H9 (cell line): ENCODE results near the gene MRO. TPM values are rescaled to one million over a fixed set of nuclear protein-coding genes. Genes with fewer than 3 reads are reported as not detected.

ENCODE experiments used
- DNase-seq: peaks from one replicate; pipeline ENCODE4 v3.0.0-alpha.2; 2017
- H2AFZ ChIP-seq: one replicate; pipeline ENCODE4 v1.6.1; 2013; ENCODE audit warnings: mild to moderate bottlenecking, low read length, control low read depth, moderate library complexity
- H2AK5ac ChIP-seq: 2 replicates; pipeline ENCODE4 v1.6.1; 2013; ENCODE audit warnings: low read length, control low read depth, mixed read lengths; ENCODE audit not compliant: insufficient read length
- H2BK120ac ChIP-seq: one replicate; pipeline ENCODE4 v1.6.1; 2013; ENCODE audit warnings: low read depth, mild to moderate bottlenecking, low read length, control low read depth, inconsistent platforms; ENCODE audit not compliant: poor library complexity, severe bottlenecking
- H2BK12ac ChIP-seq: 2 replicates; pipeline ENCODE4 v1.6.1; 2013; ENCODE audit warnings: low read length, control low read depth, mixed read lengths, low read depth; ENCODE audit not compliant: insufficient read length
- H2BK15ac ChIP-seq: 2 replicates; pipeline ENCODE4 v1.6.1; 2013; ENCODE audit warnings: low read depth, low read length, control low read depth
- H2BK20ac ChIP-seq: one replicate; pipeline ENCODE4 v1.6.1; 2013; ENCODE audit warnings: low read depth, mild to moderate bottlenecking, low read length, control low read depth, inconsistent platforms; ENCODE audit not compliant: poor library complexity, severe bottlenecking
- H2BK5ac ChIP-seq: 2 replicates; pipeline ENCODE4 v1.6.1; 2013; ENCODE audit warnings: low read length, control low read depth, mixed read lengths; ENCODE audit not compliant: insufficient read length
- H3K14ac ChIP-seq: 2 replicates; pipeline ENCODE4 v1.6.1; 2013; ENCODE audit warnings: low read length, control low read depth; ENCODE audit not compliant: insufficient read depth
- H3K18ac ChIP-seq: 2 replicates; pipeline ENCODE4 v1.6.1; 2013; ENCODE audit warnings: low read depth, mild to moderate bottlenecking, mixed read lengths, low read length, control low read depth; ENCODE audit not compliant: insufficient read length
- H3K23ac ChIP-seq: 2 replicates; pipeline ENCODE4 v1.6.1; 2013; ENCODE audit warnings: low read length, control low read depth, mixed read lengths, low read depth; ENCODE audit not compliant: insufficient read length
- H3K23me2 ChIP-seq: 2 replicates; pipeline ENCODE4 v1.6.1; 2013; ENCODE audit warnings: low read depth, mild to moderate bottlenecking, mixed read lengths, low read length, control low read depth; ENCODE audit not compliant: insufficient read length, poor library complexity, severe bottlenecking
- H3K27ac ChIP-seq: 2 replicates; pipeline ENCODE4 v1.5.1; 2013; ENCODE audit warnings: low read length, control low read depth, mixed read lengths, low read depth; ENCODE audit not compliant: insufficient read length
- H3K27me3 ChIP-seq: 2 replicates; pipeline ENCODE4 v1.6.1; 2013; ENCODE audit warnings: low read length, control low read depth, inconsistent platforms; ENCODE audit not compliant: insufficient read depth
- H3K4ac ChIP-seq: 2 replicates; pipeline ENCODE4 v1.6.1; 2013; ENCODE audit warnings: low read depth, mild to moderate bottlenecking, control low read depth, inconsistent platforms, low read length, moderate library complexity
- H3K4me1 ChIP-seq: 2 replicates; pipeline ENCODE4 v1.6.1; 2013; ENCODE audit warnings: low read length, control low read depth, inconsistent platforms; ENCODE audit not compliant: insufficient read depth
- H3K4me2 ChIP-seq: 2 replicates; pipeline ENCODE4 v1.6.1; 2013; ENCODE audit warnings: low read length, control low read depth, mixed read lengths; ENCODE audit not compliant: insufficient read length, insufficient read depth
- H3K56ac ChIP-seq: 2 replicates; pipeline ENCODE4 v1.6.1; 2013; ENCODE audit warnings: low read depth, mild to moderate bottlenecking, mixed read lengths, low read length, control low read depth; ENCODE audit not compliant: insufficient read length
- H3K79me1 ChIP-seq: 2 replicates; pipeline ENCODE4 v1.6.1; 2013; ENCODE audit warnings: low read depth, mild to moderate bottlenecking, moderate library complexity, low read length, control low read depth, inconsistent platforms; ENCODE audit not compliant: insufficient read depth, poor library complexity, severe bottlenecking
- H3K79me2 ChIP-seq: 2 replicates; pipeline ENCODE4 v1.6.1; 2013; ENCODE audit warnings: low read length, control low read depth, inconsistent platforms; ENCODE audit not compliant: insufficient read depth
- H3K9ac ChIP-seq: 2 replicates; pipeline ENCODE4 v1.6.1; 2013; ENCODE audit warnings: low read length, control low read depth, mixed read lengths; ENCODE audit not compliant: insufficient read length; ENCODE audit errors: extremely low read depth
- H3K9me3 ChIP-seq: one replicate; pipeline ENCODE4 v1.6.1; 2013; ENCODE audit warnings: low read depth, low read length, inconsistent platforms; ENCODE audit not compliant: control insufficient read depth
- H3T11ph ChIP-seq: one replicate; pipeline ENCODE4 v1.6.1; 2013; ENCODE audit warnings: mild to moderate bottlenecking, low read length, control low read depth, inconsistent platforms
- H4K20me1 ChIP-seq: one replicate; pipeline ENCODE4 v1.6.1; 2013; ENCODE audit not compliant: control insufficient read depth, insufficient read length, insufficient read depth
- H4K5ac ChIP-seq: 2 replicates; pipeline ENCODE4 v1.6.1; 2013; ENCODE audit warnings: low read depth, mild to moderate bottlenecking, mixed read lengths, low read length, control low read depth; ENCODE audit not compliant: insufficient read length
- H4K8ac ChIP-seq: replicated peaks from 2 replicates; pipeline ENCODE4 v1.6.1; 2013; ENCODE audit warnings: low read length, control low read depth, mixed read lengths, low read depth; ENCODE audit not compliant: insufficient read length
- H4K91ac ChIP-seq: 2 replicates; pipeline ENCODE4 v1.6.1; 2013; ENCODE audit warnings: low read depth, mild to moderate bottlenecking, moderate library complexity, mixed read lengths, low read length, control low read depth; ENCODE audit not compliant: insufficient read length
- H3K27ac Mint-ChIP-seq, 3 experiments: 2 replicates in 2 of 3; 3 replicates in 1 of 3; pipeline ENCODE4 v1.8.0; 2020 to 2021; ENCODE audit warnings: mixed read lengths in 3 of 3, mild to moderate bottlenecking in 1 of 3, moderate library complexity in 1 of 3
- H3K27me3 Mint-ChIP-seq: 2 replicates; pipeline ENCODE4 v1.8.0; 2021; ENCODE audit warnings: low read depth, mild to moderate bottlenecking, moderate library complexity, mixed read lengths
- H3K36me3 Mint-ChIP-seq, 3 experiments: 2 replicates in 2 of 3; 3 replicates in 1 of 3; pipeline ENCODE4 v1.8.0; 2020 to 2021; ENCODE audit warnings: low read depth in 3 of 3, mixed read lengths in 3 of 3; ENCODE audit not compliant: insufficient read depth in 1 of 3
- H3K4me1 Mint-ChIP-seq, 2 experiments: 2 replicates each; pipeline ENCODE4 v1.8.0; 2020; ENCODE audit warnings: mixed read lengths in 2 of 2
- H3K4me3 Mint-ChIP-seq, 2 experiments: 2 replicates in 1 of 2; 3 replicates in 1 of 2; pipeline ENCODE4 v1.8.0; 2020 to 2021; ENCODE audit warnings: mild to moderate bottlenecking in 2 of 2, mixed read lengths in 2 of 2, moderate library complexity in 1 of 2
- H3K9me3 Mint-ChIP-seq, 2 experiments: 2 replicates in 1 of 2; 3 replicates in 1 of 2; pipeline ENCODE4 v1.8.0; 2020; ENCODE audit warnings: mild to moderate bottlenecking in 2 of 2, mixed read lengths in 2 of 2, moderate library complexity in 1 of 2
- WGBS: extraction: QIAGEN DNeasy Blood & Tissue Kit; methylation state at CpG from one replicate; pipeline ENCODE4 v1.1.7; 2013; ENCODE audit warnings: missing lambda C conversion rate, low lambda C conversion rate, mixed read lengths; ENCODE audit not compliant: insufficient read length; ENCODE audit errors: extremely low coverage; 5-methylcytosine and 5-hydroxymethylcytosine counted together
- total RNA-seq: library from RNA; stranded (reverse); gene quantifications from 2 replicates; pipeline ENCODE4 v1.2.1, GENCODE V29; 2021
- TF ChIP-seq, protein P1 (sequence below): fragments of 200-600 bp; sonication (generic); conservative IDR thresholded peaks from 3 replicates; pipeline ENCODE4 v1.8.0; 2021; ENCODE audit warnings: antibody characterized with exemption, mild to moderate bottlenecking

Gene MRO
- total RNA-seq, 1 experiment from 2014 or later, result 0.57 TPM

DNA sequence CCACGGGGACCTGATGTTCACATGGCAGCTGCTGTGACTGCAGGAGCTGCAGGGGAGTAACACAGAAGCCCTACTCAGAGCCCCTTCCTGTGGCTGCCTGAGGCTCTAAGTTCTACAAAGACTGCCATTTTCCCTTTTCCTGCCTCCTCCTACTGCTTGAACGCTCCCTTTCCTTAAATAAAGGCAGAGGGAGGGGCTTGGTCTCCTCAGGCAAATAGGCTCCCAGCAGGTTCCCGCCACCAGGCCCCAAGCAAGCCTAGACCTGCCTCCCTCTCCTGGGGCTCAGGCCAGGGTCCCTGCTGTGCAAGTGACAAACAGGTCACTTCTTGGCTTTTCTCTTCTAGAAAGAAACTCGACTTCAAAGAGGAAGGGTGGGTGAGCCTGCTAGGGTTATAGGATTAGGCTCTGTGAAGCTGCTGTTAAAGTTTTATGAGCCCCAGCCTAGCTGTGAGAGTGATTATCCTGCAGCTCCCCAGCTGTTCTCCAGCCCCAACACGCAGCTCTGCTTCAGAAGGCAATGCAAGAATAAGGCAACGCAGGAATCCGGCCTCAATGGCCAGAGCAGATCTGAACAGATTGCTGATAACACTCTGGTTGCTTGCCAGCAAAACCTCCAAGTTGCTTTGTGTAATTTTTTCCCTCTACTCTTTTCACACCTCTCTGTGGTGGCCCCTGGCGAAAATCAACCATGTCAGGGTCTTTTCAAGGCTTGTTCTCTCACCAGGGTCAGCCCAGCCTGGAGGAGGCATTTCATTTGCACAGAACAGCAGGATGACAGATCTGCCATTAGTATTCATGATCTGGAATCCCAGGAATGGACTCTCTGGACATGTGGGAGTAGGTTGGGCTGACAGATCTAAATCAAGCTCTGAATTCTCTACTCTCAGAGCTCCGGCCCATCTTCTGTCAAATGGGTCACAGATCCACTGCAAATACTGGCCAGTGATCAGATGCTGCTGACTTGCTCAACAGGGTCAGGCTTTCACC lies 71.3 kb downstream of the MRO start:
- Histone ChIP-seq H4K8ac (no peak overlapping the region), H3K4me2 (no peak overlapping the region), H3K27ac (no peak overlapping the region), H3K18ac (no peak overlapping the region), H3K79me1 (no peaks in the 10 kb centered on the region), H4K20me1 (no peaks in the 10 kb centered on the region), H3K14ac (peak overlapping the region; percentile 49), H3K56ac (no peak overlapping the region), H2BK5ac (no peak overlapping the region), H3K79me2 (no peaks in the 10 kb centered on the region), H4K5ac (no peak overlapping the region), H2BK15ac (no peak overlapping the region), H2AK5ac (no peak overlapping the region), H2BK12ac (no peak overlapping the region), H2BK20ac (no peak overlapping the region), H3T11ph (no peak overlapping the region), H3K4ac (no peak overlapping the region), H2AFZ (no peak overlapping the region), H3K4me1 (peaks cover 8% of the 10 kb centered on the region; the same call in 1 of the 2 replicates), H3K9me3 (no peaks in the 10 kb centered on the region), H3K27me3 (no peaks in the 10 kb centered on the region), H3K23me2 (no peaks in the 10 kb centered on the region), H2BK120ac (no peak overlapping the region), H4K91ac (peak overlapping the region; percentile 26), H3K23ac (no peak overlapping the region), H3K9ac (no peak overlapping the region)
- peaks cover 8% of the 10 kb centered on the region for H3K27me3 Mint-ChIP-seq
- DNase-seq, result peak; percentile 73
- peak overlapping the region; percentile 20 to 81 (median 56); a peak in 4 of 7 replicates for H3K27ac Mint-ChIP-seq
- WGBS, result no CpG with 5 or more reads among the region's 9 CpGs
- TF ChIP-seq, protein P1, sequence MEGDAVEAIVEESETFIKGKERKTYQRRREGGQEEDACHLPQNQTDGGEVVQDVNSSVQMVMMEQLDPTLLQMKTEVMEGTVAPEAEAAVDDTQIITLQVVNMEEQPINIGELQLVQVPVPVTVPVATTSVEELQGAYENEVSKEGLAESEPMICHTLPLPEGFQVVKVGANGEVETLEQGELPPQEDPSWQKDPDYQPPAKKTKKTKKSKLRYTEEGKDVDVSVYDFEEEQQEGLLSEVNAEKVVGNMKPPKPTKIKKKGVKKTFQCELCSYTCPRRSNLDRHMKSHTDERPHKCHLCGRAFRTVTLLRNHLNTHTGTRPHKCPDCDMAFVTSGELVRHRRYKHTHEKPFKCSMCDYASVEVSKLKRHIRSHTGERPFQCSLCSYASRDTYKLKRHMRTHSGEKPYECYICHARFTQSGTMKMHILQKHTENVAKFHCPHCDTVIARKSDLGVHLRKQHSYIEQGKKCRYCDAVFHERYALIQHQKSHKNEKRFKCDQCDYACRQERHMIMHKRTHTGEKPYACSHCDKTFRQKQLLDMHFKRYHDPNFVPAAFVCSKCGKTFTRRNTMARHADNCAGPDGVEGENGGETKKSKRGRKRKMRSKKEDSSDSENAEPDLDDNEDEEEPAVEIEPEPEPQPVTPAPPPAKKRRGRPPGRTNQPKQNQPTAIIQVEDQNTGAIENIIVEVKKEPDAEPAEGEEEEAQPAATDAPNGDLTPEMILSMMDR, result no peak
- peaks cover 3 to 6% of the 10 kb centered on the region in 2 experiments; a peak in 3 of 5 replicates for H3K9me3 Mint-ChIP-seq
- H3K4me1 Mint-ChIP-seq, result peaks cover 36 to 38% of the 10 kb centered on the region in 2 experiments
- peaks cover 5 to 7% (median 5%) of the 10 kb centered on the region in 3 experiments; a peak in 4 of 7 replicates for H3K36me3 Mint-ChIP-seq
- peak overlapping the region in 1 of 2 experiments; percentile 14; a peak in 1 of 5 replicates for H3K4me3 Mint-ChIP-seq
